Ureter (tissue), 1 donor: ENCODE measurements around the gene CRIM1. TPM values are rescaled to one million over a fixed set of nuclear protein-coding genes. Genes with fewer than 3 reads are reported as not detected.
"Not testable (repeated sequence)": the region's sequence is repeated elsewhere in the genome, so short reads cannot be mapped to it uniquely, and the experiment has no call there.

Experiments
- DNase-seq: peaks from one replicate; pipeline ENCODE4 v3.0.0-alpha.2; 2020; ENCODE audit warnings: low spot score
- total RNA-seq: library from RNA; stranded (reverse); gene quantifications from one replicate; pipeline ENCODE4 v1.2.4, GENCODE V29; 2023
- donor health status: DM: yes; HTN: yes; CAD: no.

The CRIM1 gene
- total RNA-seq, 1 donor from 2014 or later, result 95.0 TPM

DNA sequence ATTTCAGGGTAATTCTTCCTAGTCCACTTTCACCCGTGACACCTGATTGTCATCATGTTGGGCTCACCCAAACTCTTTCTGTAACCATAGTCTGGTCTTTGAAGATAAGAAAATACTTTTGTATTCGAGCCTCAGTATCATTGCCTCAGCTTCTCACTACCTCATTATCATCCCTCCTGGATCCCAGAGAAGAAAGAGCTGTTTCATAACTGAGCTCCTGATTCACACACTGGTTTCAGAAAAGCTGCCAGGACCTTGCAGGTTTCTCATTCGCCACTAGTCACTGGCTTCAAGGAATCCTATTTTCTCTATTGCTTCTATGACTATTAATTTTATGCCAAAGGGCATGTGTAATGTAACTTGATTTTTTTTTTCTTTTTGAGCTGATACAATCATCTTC lies 2.9 kb upstream of the CRIM1 start:
- DNase-seq, result no peak

DNA sequence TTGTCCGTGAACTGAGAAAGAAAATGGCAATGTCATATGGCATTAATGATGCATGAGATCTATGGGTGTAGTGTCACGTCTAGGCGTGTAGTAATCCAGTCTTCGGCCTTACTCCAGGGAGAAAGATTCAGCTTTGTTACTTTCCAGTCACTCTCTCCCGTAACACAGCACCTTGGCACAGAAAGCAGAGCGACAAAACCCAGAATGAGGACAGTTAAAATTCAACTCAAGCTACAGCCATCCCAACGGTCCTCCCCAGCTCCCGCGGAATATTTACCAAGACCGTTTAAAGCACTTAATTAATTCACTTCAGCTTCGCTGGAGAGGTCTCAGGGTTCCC lies 797 bp upstream of the CRIM1 start:
- no peak for DNase-seq

DNA sequence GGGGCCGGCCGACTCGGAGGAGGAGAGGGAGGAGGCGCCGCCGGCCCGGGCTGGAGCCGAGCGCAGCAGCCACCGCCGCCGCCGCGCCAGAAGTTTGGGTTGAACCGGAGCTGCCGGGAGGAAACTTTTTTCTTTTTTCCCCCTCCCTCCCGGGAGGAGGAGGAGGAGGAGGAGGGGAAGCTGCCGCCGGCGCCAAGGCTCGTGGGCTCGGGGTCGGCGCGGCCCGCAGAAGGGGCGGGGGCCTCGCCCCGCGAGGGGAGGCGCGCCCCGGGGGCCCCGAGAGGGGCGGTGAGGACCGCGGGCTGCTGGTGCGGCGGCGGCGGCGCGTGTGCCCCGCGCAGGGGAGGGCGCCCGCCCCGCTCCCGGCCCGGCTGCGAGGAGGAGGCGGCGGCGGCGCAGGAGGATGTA lies 316 bp downstream of the CRIM1 start:
- no peak for DNase-seq

DNA sequence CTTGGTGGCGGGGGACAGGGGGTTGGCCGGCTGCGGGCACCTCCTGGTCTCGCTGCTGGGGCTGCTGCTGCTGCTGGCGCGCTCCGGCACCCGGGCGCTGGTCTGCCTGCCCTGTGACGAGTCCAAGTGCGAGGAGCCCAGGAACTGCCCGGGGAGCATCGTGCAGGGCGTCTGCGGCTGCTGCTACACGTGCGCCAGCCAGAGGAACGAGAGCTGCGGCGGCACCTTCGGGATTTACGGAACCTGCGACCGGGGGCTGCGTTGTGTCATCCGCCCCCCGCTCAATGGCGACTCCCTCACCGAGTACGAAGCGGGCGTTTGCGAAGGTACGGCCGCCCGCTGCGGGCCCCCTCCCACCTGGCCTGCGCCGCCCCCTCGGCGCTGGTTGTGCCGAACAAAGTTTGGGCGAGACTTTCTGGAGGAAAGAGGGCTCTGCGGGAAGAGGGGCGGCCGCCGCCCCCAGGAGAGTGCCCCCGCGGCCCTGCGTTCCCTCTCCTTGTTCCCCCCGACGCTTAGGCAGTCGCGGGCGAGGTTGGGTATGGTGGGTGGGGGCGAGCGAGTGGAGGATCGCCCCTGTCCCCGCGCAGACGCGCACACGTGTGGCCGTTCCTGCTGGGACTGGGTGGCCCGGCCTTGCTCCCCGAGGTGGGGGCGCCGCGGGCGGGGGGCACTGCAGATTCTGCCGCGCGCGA lies 866 bp downstream of the CRIM1 start:
- peak; percentile 57 for DNase-seq

DNA sequence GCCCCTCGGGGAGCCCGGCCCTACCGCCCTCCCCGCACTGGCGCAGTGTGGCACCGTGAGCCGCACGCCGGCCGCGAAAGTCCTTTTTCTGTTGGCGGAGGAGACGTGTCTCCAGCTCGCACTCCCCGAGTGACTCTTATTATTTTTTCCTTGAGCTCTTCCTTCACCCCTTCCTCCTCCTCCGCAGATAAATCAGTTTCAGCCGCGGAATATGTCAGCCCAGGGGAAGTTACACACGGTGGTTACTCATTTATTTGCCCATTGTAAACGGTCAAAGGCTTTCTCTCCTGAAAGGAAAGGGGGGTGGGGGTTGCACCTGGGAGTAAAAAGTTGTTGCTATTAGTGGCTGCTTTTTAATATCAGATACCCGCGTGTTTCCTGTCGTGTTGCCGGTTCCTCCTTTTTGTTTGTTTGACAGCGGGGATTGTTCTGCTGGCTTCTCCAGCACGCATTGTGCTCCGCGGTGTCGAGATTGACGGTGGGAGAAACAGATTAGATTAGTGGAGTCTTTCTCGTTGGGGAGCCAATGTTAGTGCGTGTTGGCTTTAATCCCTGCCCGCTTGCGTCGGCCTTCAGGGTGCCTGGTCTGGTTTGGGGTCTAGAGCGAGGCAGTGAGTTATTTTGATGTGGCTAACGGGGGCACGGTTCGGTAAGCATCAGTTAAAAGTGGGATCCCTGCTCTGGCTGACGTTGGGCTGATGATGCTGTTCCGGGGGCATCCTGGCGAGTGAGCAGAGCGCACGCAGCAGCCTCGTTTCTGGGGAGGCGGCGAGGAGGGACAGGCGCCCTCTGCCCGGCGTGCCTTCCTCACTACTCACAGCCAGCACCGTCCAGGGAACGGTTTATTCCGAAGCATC lies 1.6 kb downstream of the CRIM1 start:
- peak; percentile 52 for DNase-seq

DNA sequence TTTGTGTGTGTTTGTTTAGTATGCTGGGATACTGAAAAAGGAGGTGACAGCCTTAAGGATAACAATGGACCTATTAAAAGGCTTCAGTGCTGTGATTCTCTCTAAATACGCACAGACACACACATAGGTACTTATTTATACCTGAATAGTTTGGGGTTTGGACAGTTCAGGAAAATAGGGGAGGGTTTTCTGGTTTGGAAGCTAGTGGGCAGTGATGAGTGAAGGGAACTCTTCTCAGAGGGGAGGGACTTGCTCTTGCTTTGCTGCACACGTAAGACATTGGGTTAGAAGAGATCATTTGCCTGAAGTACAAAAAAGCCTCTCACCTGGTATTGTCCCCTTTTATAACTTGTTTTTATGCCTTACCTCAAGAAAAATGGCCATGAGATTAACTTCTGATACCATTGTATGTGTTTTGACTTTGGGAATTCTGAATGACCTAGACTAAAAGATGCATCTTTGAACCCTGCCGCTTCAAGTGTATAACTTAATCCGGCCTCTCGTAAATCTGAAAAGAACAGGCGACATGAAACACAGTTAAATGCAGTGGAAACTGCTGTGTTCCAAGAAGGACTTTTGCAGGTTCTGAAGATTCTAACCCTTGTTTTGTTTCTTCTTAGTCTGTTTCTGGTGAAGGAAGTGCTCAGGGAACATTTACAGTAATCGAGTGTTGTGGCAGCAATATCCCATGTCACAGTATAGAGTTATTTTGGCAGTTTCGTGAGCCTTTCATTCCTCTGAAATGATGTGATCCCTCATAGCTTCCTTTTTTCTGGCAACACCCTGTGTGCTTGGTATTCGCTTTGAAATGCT lies 2.5 kb downstream of the CRIM1 start:
- DNase-seq, result no peak

DNA sequence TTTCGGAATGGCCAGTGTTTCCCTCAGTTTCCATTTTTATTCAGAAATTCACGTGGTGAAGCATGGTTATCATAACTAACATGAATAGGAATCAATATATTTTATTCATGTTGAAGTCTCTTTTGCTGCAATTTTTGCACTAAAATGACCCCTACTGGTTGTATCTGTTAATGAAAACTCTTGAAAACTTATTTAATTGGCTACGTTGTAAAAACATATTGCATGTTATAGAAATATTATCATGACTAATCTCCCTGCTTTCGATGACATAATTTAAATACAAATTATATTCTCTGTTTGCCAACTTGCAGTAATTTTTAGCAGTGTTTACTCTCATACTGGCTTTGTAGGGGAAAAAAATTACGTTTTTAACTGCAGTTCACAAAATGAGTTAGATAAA lies 3.5 kb downstream of the CRIM1 start:
- DNase-seq, result no peak

DNA sequence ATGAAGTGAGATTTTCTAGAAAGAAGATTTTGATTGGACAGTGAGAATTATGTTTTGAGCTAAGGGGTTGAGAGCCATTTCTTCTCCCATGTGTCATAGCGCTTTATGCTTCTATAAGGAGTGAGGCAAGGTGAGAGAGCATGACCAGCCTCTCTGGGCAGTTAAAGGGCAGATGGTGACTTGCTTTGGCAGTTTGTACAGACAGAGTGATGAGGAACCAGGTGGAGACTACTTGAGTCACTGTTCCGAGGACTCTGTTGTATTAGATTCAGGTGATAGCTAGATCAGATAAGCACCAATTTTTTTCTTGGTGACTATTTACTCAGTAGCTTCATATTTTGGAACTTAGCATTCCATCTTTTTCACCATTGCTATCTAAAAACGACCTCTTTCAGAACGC lies 4.5 kb downstream of the CRIM1 start:
- DNase-seq, result no peak

DNA sequence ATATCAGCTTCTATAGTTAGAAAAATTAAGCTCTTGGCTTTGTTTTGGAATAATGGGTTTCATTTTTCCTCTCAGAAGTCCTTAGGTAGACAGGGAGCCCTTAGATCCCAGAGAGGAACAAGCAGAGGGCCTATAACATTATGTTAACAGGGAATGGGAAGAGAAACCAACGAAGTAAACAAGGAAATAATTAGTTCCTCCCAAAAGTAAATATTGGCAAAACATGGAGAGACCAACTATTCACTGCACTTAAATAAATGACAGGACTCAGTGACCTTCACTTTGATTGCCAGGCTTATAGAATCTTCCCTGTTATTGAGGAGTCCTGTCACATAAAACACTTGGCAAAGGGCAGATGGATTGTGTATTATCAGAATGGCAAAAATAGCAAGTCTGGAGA lies 5.3 kb downstream of the CRIM1 start:
- no peak for DNase-seq

DNA sequence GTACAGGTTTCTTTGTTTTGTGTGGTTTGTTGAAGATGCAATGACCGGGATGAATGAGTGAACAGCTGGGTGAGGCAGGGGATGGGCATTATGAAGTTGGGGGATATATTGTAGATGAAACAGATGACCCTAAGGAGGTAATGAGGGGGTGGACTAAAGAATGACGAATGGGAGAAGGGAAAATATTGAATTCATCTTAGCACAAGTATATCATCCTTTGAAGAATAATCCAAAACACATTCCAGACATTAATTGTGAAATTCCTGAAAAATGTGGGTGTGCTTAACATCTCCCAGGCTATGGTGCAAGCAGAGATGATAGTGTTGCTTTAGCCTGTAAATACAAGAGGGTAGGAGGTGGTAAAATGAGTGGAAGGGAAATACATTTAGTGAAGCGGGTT lies 5.8 kb downstream of the CRIM1 start:
- DNase-seq, result no peak

DNA sequence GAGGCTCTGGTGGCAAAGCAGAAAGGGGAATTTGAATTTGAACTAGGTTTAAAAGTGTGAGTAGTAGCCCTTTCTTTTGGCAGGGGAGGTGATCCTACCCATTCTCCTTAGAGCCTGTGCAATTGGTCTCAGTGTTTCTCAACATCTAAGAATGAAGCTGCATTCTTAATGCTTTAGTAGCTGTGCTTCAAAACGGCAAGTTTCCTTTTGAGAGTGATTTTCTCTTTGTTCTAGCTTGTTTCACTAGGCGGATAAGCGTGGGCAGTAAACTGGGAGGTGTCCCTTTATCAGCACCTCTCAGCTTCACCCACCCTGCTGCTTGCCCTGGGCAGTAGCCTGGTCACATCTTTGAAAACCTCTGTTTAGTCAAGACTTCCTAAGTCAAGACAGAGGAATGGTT lies 6.7 kb downstream of the CRIM1 start:
- DNase-seq, result no peak

DNA sequence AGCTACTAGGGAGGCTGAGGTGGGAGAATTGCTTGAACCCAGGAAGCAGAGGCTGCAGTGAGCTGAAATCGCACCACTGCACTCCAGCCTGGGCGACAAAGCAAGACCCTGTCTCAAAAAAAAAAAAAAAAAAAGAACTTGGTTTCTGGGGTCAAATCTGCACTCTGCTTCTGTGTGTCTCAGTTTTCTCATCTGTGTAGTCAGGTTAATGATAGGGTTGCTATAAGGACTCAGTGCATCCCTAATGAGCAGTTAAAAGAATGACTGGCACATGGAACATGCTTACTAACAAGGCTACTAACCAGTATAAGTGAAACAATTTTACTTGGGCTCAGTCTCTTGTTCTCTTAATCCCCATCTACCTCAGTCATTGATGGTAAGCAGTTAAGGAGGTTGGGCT lies 7.5 kb downstream of the CRIM1 start:
- not testable (repeated sequence) for DNase-seq

DNA sequence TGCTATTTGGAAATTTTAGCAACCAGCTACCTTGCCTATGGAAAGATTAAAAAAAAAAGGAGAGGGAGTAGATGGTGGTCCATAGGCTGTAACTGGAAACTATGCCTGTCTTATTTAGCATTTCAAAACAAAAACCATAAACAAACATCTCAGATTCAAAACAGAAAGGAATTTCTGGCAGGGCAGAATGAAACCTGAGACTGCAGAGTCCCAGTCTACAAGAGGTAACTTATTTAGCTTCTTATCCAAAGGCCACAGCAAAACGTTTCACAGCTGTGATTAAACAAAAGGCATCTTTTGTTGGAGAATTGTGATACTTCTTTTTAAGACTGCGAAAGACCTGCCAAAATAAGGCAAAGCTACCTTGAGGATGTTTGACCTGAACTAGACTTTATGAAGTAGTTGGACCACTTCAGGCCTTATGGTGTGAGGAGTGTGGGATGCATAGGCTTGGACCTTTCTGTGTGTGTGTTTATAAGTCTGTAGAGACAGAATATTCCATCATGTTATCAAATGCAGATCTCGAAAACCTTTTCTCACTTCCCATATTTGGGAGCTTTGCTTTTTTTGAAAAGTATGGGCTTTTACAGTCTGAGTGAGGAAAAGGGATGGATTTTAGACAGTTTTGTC lies 11.0 kb downstream of the CRIM1 start:
- no peak for DNase-seq

DNA sequence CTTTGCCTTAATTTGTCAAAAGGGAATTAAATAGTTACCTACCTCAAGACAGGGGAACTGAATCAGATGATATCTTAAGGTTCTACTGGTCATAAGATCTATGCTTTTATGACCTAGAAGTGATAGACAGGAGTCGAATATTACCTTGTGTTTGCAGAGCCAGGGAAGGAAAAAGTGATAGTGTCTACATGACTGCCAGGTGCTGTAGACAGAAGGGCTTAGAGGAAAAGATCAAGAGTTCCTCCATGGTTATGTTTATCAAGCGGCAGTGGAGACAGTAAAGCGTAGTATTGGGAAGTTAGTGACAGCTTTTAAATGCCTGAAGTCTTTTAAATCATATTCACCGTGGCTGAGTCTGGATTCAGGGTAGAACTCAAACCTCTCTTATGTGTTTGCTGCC lies 11.9 kb downstream of the CRIM1 start:
- DNase-seq, result no peak

DNA sequence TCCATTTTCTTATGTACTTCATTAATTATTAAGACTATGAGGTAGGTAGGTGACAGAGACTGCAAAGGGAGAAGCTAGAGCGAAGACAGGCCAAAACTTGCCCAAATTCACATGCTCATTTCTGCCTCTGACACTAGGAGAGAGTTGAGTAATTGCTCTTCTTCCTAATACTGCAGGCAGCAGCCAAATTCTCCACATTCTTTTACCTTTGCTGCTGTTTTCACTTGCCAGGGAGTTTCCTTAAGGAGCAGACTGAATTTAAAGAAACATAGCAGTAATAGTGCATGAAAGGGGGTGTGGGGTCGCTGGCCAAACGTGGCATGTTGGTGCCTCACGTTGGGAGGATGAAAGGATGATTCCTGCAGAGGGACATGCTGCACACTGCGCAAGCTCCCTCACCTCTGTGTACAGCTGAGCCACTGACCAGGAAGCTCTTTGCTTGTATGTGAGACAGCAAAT lies 12.3 kb downstream of the CRIM1 start:
- DNase-seq, result no peak

DNA sequence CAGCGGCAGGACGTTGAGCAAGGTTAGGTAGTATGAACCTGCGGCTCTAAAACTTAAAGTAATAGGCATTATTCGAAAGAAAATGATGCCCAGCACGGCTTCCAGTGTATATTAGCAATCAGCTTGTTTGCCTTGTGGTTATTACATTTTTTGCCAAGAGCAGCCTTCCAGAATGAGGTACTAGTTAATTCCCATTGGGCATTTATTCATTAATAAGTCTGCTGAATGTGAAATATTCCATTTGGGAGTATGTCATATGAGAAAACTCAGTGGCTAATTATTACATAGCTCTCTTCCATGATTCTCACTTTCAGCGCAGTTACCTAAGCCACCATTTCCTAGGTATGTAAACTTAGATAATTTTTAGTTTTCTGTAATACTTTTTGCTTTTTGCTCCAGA lies 12.9 kb downstream of the CRIM1 start:
- no peak for DNase-seq

DNA sequence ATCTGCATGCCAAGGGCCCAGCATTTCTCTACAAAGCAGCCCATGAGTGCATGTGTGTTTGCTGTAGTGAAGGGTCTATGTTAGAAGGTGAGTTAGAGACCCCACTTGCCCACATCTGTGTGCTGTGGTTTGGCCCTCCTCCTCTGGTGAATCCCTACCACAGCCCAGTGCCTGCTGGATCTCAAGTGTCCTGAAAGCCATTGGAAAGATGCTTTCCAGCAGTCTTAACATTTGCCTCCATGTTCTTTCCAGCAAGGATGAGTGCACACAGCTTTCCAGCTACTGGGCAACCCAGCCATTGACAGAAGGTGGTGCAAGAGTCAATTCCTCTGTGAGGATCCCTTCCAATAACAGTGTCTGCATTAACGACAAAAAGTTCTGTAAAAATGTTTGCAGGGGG lies 13.6 kb downstream of the CRIM1 start:
- DNase-seq, result no peak

DNA sequence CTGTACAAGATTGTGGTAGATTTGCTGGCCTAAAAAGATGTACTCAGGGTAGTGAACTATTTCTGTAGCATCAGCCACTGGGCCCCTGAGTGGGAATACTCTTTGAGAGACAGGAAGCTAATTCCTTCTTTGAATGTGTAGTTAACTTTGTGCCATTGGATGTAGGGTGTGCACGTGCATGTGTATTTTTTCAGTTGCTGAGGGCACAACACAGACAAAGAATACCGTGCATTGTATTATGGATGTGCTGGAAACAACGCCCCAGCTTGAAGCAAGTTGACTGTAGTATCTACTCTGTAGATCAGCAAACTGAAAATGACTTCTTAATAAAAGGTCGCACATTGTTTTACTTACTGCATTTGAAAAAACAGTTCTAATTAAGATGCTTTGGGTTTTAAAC lies 14.1 kb downstream of the CRIM1 start:
- DNase-seq, result no peak

DNA sequence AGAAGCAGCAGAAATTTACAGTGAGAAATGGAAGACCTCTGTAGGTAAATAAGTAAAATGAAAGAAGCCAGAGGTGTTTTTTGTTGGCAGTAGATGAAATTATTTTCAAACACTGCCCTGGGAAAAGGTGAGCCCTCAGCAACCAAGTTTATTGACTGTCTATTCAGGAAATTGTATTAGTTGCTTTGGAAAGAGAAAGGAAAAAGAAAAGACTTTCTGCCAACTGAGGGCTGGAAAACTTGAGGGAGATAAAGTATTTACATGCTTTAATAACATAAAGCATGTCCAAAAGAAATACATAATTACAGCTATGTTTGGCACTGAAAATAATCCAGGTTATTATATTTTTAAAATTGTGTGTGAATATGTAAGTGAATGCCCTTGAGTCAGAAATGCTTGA lies 14.7 kb downstream of the CRIM1 start:
- no peak for DNase-seq

DNA sequence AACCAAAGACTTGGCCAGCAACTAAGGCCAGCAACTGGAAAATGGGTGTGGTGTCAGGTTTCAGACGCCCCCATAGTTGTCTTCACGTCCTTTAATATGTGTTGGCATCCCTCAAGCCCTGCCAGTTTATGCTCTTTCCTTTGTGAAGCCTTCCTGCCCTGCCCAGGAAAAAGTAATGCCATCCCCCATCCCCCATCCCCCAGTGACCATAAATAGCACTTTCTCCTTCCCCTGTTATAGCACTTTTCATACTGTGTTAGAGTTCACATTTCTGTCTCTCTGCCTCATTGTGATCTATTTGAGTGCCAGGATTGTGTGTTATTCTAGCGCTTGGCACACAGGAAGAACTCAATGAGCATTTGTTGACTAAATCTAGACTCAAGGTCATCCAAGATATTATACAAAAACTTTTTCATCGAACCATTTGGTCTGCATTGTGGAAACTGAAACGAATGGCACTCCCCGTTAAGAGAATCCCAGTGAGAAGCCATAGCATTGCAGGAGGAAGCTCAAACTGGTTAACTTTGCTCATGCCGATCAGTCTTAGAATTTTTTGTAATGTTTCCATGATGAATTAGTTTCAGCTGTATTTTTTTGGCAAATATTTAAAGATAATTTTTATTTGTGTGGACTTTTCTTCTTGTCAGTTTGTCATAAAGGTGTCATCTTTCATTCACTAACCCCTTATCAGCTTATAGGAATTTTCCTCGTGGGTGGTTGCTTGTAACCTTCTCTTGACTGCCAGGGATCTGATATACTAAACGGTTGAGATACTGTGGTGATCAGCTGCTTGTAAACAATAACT lies 15.7 kb downstream of the CRIM1 start:
- no peak for DNase-seq

DNA sequence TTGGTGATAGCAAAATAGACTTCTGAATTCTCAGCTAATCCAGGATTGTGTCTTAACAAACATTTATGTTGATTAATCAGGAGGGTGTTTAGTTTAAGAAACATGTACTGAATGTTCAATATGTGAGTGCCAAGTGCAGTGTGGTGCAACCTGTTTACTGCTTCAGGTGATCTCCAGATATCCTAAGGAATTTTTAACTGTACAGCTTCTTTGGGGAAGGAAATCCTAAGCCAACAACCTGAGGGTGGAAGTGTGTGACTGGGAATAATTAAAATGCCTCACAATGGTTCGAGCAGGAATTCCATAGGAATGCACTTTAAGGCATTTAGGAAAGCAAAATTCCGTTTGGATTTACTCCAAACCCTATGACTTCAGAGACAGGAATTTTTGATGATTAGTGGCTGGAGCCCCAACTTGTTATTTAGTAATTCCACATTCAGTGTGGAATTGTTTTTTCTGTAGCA lies 16.4 kb downstream of the CRIM1 start:
- no peak for DNase-seq
